Kidney (tissue), 14 donors: ENCODE results near the gene SLC12A9. TPM values are rescaled to one million over a fixed set of nuclear protein-coding genes. Genes with fewer than 3 reads are reported as not detected.

Experiments used
- DNase-seq, 5 donors: peaks; one replicate each; pipeline ENCODE4 v3.0.0-alpha.2; 2013 to 2020
- FAIRE-seq: peaks from 2 replicates; lab custom pipeline; 2012; peaks lifted over from hg19 to GRCh38; lab: Jason Lieb, UNC
- H3K27ac ChIP-seq, 2 donors: one replicate each; pipeline ENCODE4 v1.7.0; 2013; ENCODE audit warnings: low read depth in 2 of 2, low read length in 2 of 2, inconsistent platforms in 1 of 2
- H3K27me3 ChIP-seq: one replicate; pipeline ENCODE4 v1.7.1; 2013; ENCODE audit warnings: low read length, inconsistent platforms; ENCODE audit not compliant: control insufficient read depth, insufficient read depth
- H3K36me3 ChIP-seq, 3 donors: one replicate each; pipeline versions ENCODE4 v1.7.0 to v1.7.1; 2013; ENCODE audit warnings: low read length in 3 of 3, control low read depth in 1 of 3, inconsistent platforms in 1 of 3; ENCODE audit not compliant: insufficient read depth in 3 of 3, control insufficient read depth in 2 of 3
- H3K4me1 ChIP-seq, 3 donors: one replicate each; pipeline versions ENCODE4 v1.7.0 to v1.7.1; 2013; ENCODE audit warnings: low read length in 3 of 3, inconsistent platforms in 1 of 3, low read depth in 1 of 3; ENCODE audit not compliant: control insufficient read depth in 2 of 3, insufficient read depth in 2 of 3
- H3K4me3 ChIP-seq, 3 donors: one replicate each; pipeline versions ENCODE4 v1.7.0 to v1.8.1; 2013; ENCODE audit warnings: low read length in 3 of 3, control low read depth in 1 of 3, inconsistent platforms in 1 of 3
- H3K9ac ChIP-seq, 3 donors: one replicate each; pipeline versions ENCODE4 v1.7.0 to v1.7.1; 2013; ENCODE audit warnings: low read length in 3 of 3, control low read depth in 1 of 3, inconsistent platforms in 1 of 3
- H3K9me3 ChIP-seq, 3 donors: one replicate each; pipeline versions ENCODE4 v1.7.0 to v1.7.1; 2013; ENCODE audit warnings: low read length in 3 of 3, control low read depth in 1 of 3, inconsistent platforms in 1 of 3; ENCODE audit not compliant: control insufficient read depth in 2 of 3, insufficient read depth in 1 of 3
- CTCF ChIP-seq: IDR thresholded peaks from 3 replicates; pipeline ENCODE4 v1.5.1; 2012; ENCODE audit warnings: mild to moderate bottlenecking, moderate library complexity, borderline replicate concordance; ENCODE audit not compliant: insufficient read depth; ENCODE audit errors: extremely low read depth
- intact Hi-C: fragments of 100-400 bp; cut with DNase I; formaldehyde crosslinking; loops from one replicate; pipeline ENCODE4 v1.11.1; 2022
- polyA plus RNA-seq: library from polyadenylated mRNA; stranded (reverse); fragments of 350-450 nt; fragmentation: Illumina TruSeq; extraction: RNeasy Lipid Tissue Mini Kit (QIAGEN cat#74804); gene quantifications from one replicate; pipeline ENCODE4 v1.2.3, GENCODE V29; 2014; ENCODE audit warnings: low read depth, low replicate concordance; ENCODE audit not compliant: insufficient read depth
- total RNA-seq: library from RNA; stranded (reverse); fragmentation: NEBNext Ultra II Directional; extraction: Animal tissue kit (Norgen Biotek cat#: 25700); gene quantifications from one replicate; pipeline ENCODE4 v1.2.1, GENCODE V29; 2021
- donor health status: control.
- donor health status: control.
- donor health status: control.
- donor health status: control.
- donor health status: control.
- donor health status: DM: yes; HTN: yes; CAD: no.
- donor health status: Normal renal cell carcinoma (clear cell type).

Gene SLC12A9
- total and polyA plus RNA-seq, 2 donors from 2014 or later = 19.7 to 29.9 TPM

- Histone ChIP-seq H3K4me1 (peaks cover 0 to 6% (median 0%) of the 10 kb centered on the region in 3 donors), H3K27ac (peak within 1 kb of the TSS in 1 of 2 donors; percentile 11), H3K9me3 (no peaks in the 10 kb centered on the region), H3K9ac (peak within 1 kb of the TSS in 1 of 3 donors; percentile 40), H3K27me3 (peaks cover 5% of the 10 kb centered on the region), H3K36me3 (no peaks in the 10 kb centered on the region), H3K4me3 (peak within 1 kb of the TSS in 2 of 3 donors; percentile 37 to 47)
- TF ChIP-seq CTCF = no peak
- FAIRE-seq (no peak), DNase-seq (no peak)
- intact Hi-C loops = loop anchor here (5.0 kb wide), 1 partner anchor 157 kb away; no protein-coding TSS in a partner anchor
Measured at GRCh38 chr7:100895701-100895955, 43.1 kb downstream of the SLC12A9 start, which contains the start of gene ACHE. TSS of gene ACHE (minus strand) at chr7:100895888. CDS start at chr7:100894232, 1,656 bp downstream.

DNA sequence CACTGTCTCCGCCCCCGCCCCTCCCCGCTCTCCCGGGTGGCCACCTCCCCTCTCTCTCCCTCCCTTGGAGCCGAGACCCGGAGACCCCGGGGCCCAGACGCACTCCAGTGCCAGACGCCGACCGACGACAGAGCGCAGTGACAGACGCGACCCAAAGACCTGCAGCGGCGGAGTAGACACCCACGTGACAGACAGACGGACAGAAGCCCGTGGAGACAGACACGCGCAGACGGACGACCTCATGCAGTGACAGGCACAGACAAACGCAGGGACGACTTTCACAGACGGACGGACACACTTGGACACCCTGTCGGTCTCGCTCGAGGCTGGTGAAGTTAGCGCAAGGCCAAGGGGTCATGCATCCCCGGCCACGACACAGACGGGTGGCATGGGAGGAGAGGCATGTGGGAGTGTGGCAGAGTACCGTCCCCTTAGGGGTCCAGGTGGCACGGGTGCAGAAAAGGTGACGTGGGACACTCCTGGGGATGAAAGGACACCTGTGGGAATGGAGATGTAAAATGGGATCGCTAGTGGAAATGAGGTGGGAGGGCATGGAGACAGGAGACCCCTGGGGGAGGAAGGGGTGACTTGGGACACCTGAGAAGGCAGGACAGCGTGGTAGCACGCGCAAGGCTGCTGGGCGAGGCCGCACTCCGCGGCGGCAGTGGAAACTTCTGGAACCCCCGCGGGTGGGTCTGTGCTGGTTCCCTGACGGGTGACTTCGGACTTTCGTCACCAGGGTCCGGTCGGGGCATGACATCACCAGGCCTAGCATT lies 43.6 kb downstream of the SLC12A9 start:
- H3K4me1 ChIP-seq = peaks cover 0 to 6% (median 0%) of the 10 kb centered on the region in 3 donors
- peaks cover 5% of the 10 kb centered on the region for H3K27me3 ChIP-seq
- H3K36me3 ChIP-seq = no peaks in the 10 kb centered on the region
- H3K27ac ChIP-seq = peak overlapping the region in 1 of 2 donors; percentile 11
- peak; percentile 66 to 88 (median 75) for DNase-seq
- intact Hi-C loops = loop anchor here (5.0 kb wide), 1 partner anchor 156 kb away; no protein-coding TSS in a partner anchor
- TF ChIP-seq CTCF = no peak
- H3K9me3 ChIP-seq = no peaks in the 10 kb centered on the region
- H3K9ac ChIP-seq = peak overlapping the region in 1 of 3 donors; percentile 40
- no peak for FAIRE-seq
- H3K4me3 ChIP-seq = peak overlapping the region in 2 of 3 donors; percentile 37 to 47

GRCh38 chr7:100896732-100897608 lies 44.5 kb downstream of the SLC12A9 start:
- no peak for FAIRE-seq
- TF ChIP-seq CTCF = peak; percentile 66
- no peak overlapping the region for H3K9ac ChIP-seq
- DNase-seq = peak; percentile 43 to 87 (median 69)
- intact Hi-C loops = loop anchor here (5.0 kb wide), 1 partner anchor 155 kb away; no protein-coding TSS in a partner anchor
- peaks cover 0 to 6% (median 0%) of the 10 kb centered on the region in 3 donors for H3K4me1 ChIP-seq
- no peaks in the 10 kb centered on the region for H3K9me3 ChIP-seq
- no peak overlapping the region for H3K27ac ChIP-seq
- H3K4me3 ChIP-seq = peak overlapping the region in 1 of 3 donors; percentile 47
- peaks cover 5% of the 10 kb centered on the region for H3K27me3 ChIP-seq
- H3K36me3 ChIP-seq = no peaks in the 10 kb centered on the region
